Endodermal cell (in vitro differentiated cells): ENCODE measurements around the gene RAP1GAP2. TPM values are rescaled to one million over a fixed set of nuclear protein-coding genes. Genes with fewer than 3 reads are reported as not detected.
A peak's percentile ranks its signal among the peaks of the same experiment; 100 is the strongest.

Experiments used
- DNase-seq: peaks from one replicate; pipeline ENCODE4 v3.0.0-alpha.2; 2017
- H3K27ac ChIP-seq: 2 replicates; pipeline ENCODE4 v1.5.1; 2013; ENCODE audit warnings: mild to moderate bottlenecking, low read depth, low read length, moderate library complexity
- H3K27me3 ChIP-seq: 2 replicates; pipeline ENCODE4 v1.6.1; 2013; ENCODE audit warnings: mild to moderate bottlenecking, low read length, moderate library complexity; ENCODE audit not compliant: insufficient read depth, control insufficient read depth, poor library complexity, severe bottlenecking
- H3K36me3 ChIP-seq: 2 replicates; pipeline ENCODE4 v1.7.0; 2013; ENCODE audit warnings: mild to moderate bottlenecking, low read length, moderate library complexity; ENCODE audit not compliant: control insufficient read depth, insufficient read depth
- H3K4me1 ChIP-seq: one replicate; pipeline ENCODE4 v1.7.0; 2013; ENCODE audit warnings: low read length; ENCODE audit not compliant: control insufficient read depth, insufficient read depth
- H3K4me3 ChIP-seq: 2 replicates; pipeline ENCODE4 v1.5.1; 2013; ENCODE audit warnings: mild to moderate bottlenecking, low read length, moderate library complexity
- H3K9ac ChIP-seq: 2 replicates; pipeline ENCODE4 v1.6.1; 2013; ENCODE audit warnings: mild to moderate bottlenecking, low read length, moderate library complexity; ENCODE audit not compliant: poor library complexity, severe bottlenecking; ENCODE audit errors: extremely low read depth
- H3K9me3 ChIP-seq: 2 replicates; pipeline ENCODE4 v1.6.1; 2013; ENCODE audit warnings: mild to moderate bottlenecking, low read length, moderate library complexity; ENCODE audit not compliant: control insufficient read depth
- H3K27ac Mint-ChIP-seq: 2 replicates; pipeline ENCODE4 v1.8.0; 2020; ENCODE audit warnings: mixed read lengths
- H3K27me3 Mint-ChIP-seq: 2 replicates; pipeline ENCODE4 v1.8.0; 2021; ENCODE audit warnings: mild to moderate bottlenecking, mixed read lengths; ENCODE audit not compliant: insufficient read depth
- H3K36me3 Mint-ChIP-seq: 2 replicates; pipeline ENCODE4 v1.8.0; 2020; ENCODE audit warnings: low read depth, mixed read lengths
- H3K4me1 Mint-ChIP-seq: 2 replicates; pipeline ENCODE4 v1.8.0; 2020; ENCODE audit warnings: mixed read lengths
- H3K4me3 Mint-ChIP-seq: 2 replicates; pipeline ENCODE4 v1.8.0; 2020; ENCODE audit warnings: mild to moderate bottlenecking, moderate library complexity, mixed read lengths
- H3K9me3 Mint-ChIP-seq: 2 replicates; pipeline ENCODE4 v1.8.0; 2020; ENCODE audit warnings: mild to moderate bottlenecking, mixed read lengths
- WGBS, 2 experiments: methylation state at CpG; one replicate each; pipeline versions ENCODE4 v1.1.5 to v1.1.7; 2013; ENCODE audit warnings: missing lambda C conversion rate in 2 of 2, mixed read lengths in 1 of 2; ENCODE audit not compliant: insufficient coverage in 1 of 2, insufficient read length in 1 of 2; 5-methylcytosine and 5-hydroxymethylcytosine counted together
- total RNA-seq, 2 donors: library from RNA; stranded (reverse); fragmentation: NEBNext Ultra II Directional in 1 of 2; extraction: Animal tissue kit (Norgen Biotek cat#: 25700) in 1 of 2; gene quantifications; 2 replicates in 1 of 2; 3 replicates in 1 of 2; pipeline ENCODE4 v1.2.1, GENCODE V29; 2021
- TF ChIP-seq, protein P1 (sequence below): fragments of 200-600 bp; sonication (generic); conservative IDR thresholded peaks from 2 replicates; pipeline ENCODE4 v1.5.0; 2021; ENCODE audit warnings: antibody characterized with exemption, mild to moderate bottlenecking

RAP1GAP2 gene
- total RNA-seq, 2 donors from 2014 or later, result 18.0 to 44.3 TPM

- H3K4me3 Mint-ChIP-seq, result peak overlapping the region; percentile 74
These were observed 56.6 kb downstream of the RAP1GAP2 start for GRCh38 chr17:2852729-2853282.

DNA sequence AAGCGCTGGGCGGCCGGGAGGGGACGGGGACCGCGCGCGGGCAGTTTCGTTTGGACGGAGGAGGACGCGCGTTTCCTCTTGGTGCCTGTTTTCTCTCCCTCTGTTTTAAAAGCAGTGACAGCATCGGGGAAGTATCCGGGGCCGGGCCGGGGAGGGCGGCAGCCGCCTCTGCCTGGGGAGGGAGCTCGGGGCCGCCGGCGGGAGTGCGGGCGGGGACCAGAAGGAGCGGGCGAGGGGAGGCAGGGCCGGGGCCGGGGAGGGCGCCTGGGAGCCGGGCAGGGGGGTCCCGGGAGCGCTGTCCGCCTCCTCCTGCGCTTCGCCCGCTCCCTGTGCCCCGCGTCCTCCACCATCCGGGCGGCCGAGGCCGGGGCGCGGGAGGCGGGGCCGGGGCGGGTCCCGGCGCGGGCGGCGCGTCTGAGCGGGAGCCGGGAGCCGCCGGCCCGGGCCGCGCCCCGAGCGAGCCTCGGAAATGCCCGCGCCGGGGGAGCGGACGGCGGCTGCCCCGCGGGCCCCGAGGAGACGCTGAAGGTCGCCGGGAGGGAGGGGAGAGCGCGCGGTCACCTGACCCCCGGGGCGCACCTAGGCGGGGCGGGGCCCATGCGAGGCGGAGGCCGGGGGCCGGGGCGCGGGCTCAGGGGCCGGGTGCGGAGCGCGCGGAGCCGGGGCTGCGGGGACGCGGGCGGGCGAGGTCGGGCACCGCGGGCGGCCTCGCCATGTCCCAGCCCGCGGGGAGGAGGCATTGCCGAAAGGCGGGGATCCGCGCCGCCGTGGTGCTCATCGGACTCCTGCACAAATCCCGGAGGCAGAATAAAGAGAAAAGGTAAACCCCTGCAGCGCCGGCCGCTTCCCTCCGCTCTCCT, 57.3 kb downstream of the RAP1GAP2 start:
- H3K9me3 Mint-ChIP-seq, result no peaks in the 10 kb centered on the region
- H3K4me3 Mint-ChIP-seq, result peak overlapping the region; percentile 74
- H3K4me1 Mint-ChIP-seq, result peaks cover 24% of the 10 kb centered on the region
- TF ChIP-seq, protein P1, sequence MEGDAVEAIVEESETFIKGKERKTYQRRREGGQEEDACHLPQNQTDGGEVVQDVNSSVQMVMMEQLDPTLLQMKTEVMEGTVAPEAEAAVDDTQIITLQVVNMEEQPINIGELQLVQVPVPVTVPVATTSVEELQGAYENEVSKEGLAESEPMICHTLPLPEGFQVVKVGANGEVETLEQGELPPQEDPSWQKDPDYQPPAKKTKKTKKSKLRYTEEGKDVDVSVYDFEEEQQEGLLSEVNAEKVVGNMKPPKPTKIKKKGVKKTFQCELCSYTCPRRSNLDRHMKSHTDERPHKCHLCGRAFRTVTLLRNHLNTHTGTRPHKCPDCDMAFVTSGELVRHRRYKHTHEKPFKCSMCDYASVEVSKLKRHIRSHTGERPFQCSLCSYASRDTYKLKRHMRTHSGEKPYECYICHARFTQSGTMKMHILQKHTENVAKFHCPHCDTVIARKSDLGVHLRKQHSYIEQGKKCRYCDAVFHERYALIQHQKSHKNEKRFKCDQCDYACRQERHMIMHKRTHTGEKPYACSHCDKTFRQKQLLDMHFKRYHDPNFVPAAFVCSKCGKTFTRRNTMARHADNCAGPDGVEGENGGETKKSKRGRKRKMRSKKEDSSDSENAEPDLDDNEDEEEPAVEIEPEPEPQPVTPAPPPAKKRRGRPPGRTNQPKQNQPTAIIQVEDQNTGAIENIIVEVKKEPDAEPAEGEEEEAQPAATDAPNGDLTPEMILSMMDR, result no peak
- peak overlapping the region; percentile 63 for H3K9ac ChIP-seq
- H3K4me1 ChIP-seq, result peaks cover 4% of the 10 kb centered on the region
- H3K27me3 Mint-ChIP-seq, result peaks cover 17% of the 10 kb centered on the region
- H3K36me3 ChIP-seq, result no peaks in the 10 kb centered on the region
- 0 to 1% methylated on average over 29 to 119 of the region's 119 CpGs for WGBS, 2 experiments
- H3K27me3 ChIP-seq, result peaks cover 23% of the 10 kb centered on the region
- H3K27ac Mint-ChIP-seq, result peak overlapping the region; percentile 80
- no peaks in the 10 kb centered on the region for H3K9me3 ChIP-seq
- H3K36me3 Mint-ChIP-seq, result no peaks in the 10 kb centered on the region
- H3K27ac ChIP-seq, result no peak overlapping the region
- DNase-seq, result peak; percentile 90
- H3K4me3 ChIP-seq, result peak overlapping the region; percentile 89

More at GRCh38 chr17:2852729-2853282, 56.6 kb downstream of the RAP1GAP2 start:
- peak overlapping the region; percentile 64 for H3K4me3 ChIP-seq
- no peak overlapping the region for H3K27ac ChIP-seq
- peaks cover 28% of the 10 kb centered on the region for H3K4me1 Mint-ChIP-seq
- WGBS, 2 experiments, result 3 to 5% methylated on average over 7 to 55 of the region's 55 CpGs
- H3K27me3 Mint-ChIP-seq, result peaks cover 17% of the 10 kb centered on the region
- H3K9ac ChIP-seq, result no peak overlapping the region
- TF ChIP-seq, protein P1, result no peak
- no peaks in the 10 kb centered on the region for H3K36me3 Mint-ChIP-seq
- H3K9me3 ChIP-seq, result no peaks in the 10 kb centered on the region
- H3K27ac Mint-ChIP-seq, result no peak overlapping the region
- DNase-seq, result peak; percentile 89
- no peaks in the 10 kb centered on the region for H3K36me3 ChIP-seq
- peaks cover 4% of the 10 kb centered on the region for H3K4me1 ChIP-seq
- peaks cover 23% of the 10 kb centered on the region for H3K27me3 ChIP-seq
- no peaks in the 10 kb centered on the region for H3K9me3 Mint-ChIP-seq

- Mint-ChIP-seq H3K9me3 (no peaks in the 10 kb centered on the region), H3K4me3 (peak overlapping the region; percentile 74), H3K4me1 (peaks cover 20% of the 10 kb centered on the region), H3K36me3 (peaks cover 2% of the 10 kb centered on the region), H3K27ac (peak overlapping the region; percentile 80), H3K27me3 (peaks cover 15% of the 10 kb centered on the region)
- 1% methylated on average over 24 to 46 of the region's 46 CpGs for WGBS, 2 experiments
- Histone ChIP-seq H3K4me3 (peak overlapping the region; percentile 89), H3K4me1 (peaks cover 4% of the 10 kb centered on the region), H3K36me3 (no peaks in the 10 kb centered on the region), H3K9ac (peak overlapping the region; percentile 63), H3K9me3 (no peaks in the 10 kb centered on the region), H3K27me3 (peaks cover 23% of the 10 kb centered on the region), H3K27ac (no peak overlapping the region)
- peak; percentile 85 for DNase-seq
- TF ChIP-seq, protein P1, result no peak
These were observed 58.2 kb downstream of the RAP1GAP2 start for GRCh38 chr17:2854143-2855055.
